Mesothelial cell of epicardium (in vitro differentiated cells): ENCODE measurements around the gene CFAP43. TPM values are rescaled to one million over a fixed set of nuclear protein-coding genes. Genes with fewer than 3 reads are reported as not detected.

Experiments
- DNase-seq, 2 experiments: peaks; one replicate each; pipeline ENCODE4 v3.0.0; 2021; ENCODE audit warnings: low spot score in 2 of 2; ENCODE audit not compliant: unreplicated experiment in 2 of 2
- H3K27ac Mint-ChIP-seq: 2 replicates; pipeline ENCODE4 v1.8.0; 2021; ENCODE audit warnings: mixed read lengths
- H3K27me3 Mint-ChIP-seq: 2 replicates; pipeline ENCODE4 v1.8.0; 2021; ENCODE audit warnings: low read depth, mixed read lengths
- H3K36me3 Mint-ChIP-seq: 2 replicates; pipeline ENCODE4 v1.8.0; 2021; ENCODE audit warnings: mixed read lengths
- H3K4me1 Mint-ChIP-seq: 2 replicates; pipeline ENCODE4 v1.8.0; 2021; ENCODE audit warnings: mixed read lengths
- H3K4me3 Mint-ChIP-seq: 2 replicates; pipeline ENCODE4 v1.8.0; 2021; ENCODE audit warnings: mild to moderate bottlenecking, moderate library complexity, mixed read lengths
- H3K9me3 Mint-ChIP-seq: 2 replicates; pipeline ENCODE4 v1.8.0; 2021; ENCODE audit warnings: mixed read lengths
- CTCF ChIP-seq: fragments of 200-600 bp; sonication (generic); IDR thresholded peaks from one replicate; pipeline ENCODE4 v1.5.0; 2021; ENCODE audit warnings: antibody characterized with exemption; ENCODE audit not compliant: unreplicated experiment
- total RNA-seq: library from RNA; stranded (reverse); gene quantifications from 3 replicates; pipeline ENCODE4 v1.2.1, GENCODE V29; 2021

Gene CFAP43
- total RNA-seq, 1 donor from 2014 or later = 2.1 TPM

GRCh38 chr10:104109908-104110662 lies 122.1 kb downstream of the CFAP43 start:
- H3K9me3 Mint-ChIP-seq = peaks cover 3% of the 10 kb centered on the region
- H3K27me3 Mint-ChIP-seq = peaks cover 5% of the 10 kb centered on the region
- no peak overlapping the region for H3K27ac Mint-ChIP-seq
- no peaks in the 10 kb centered on the region for H3K4me1 Mint-ChIP-seq
- no peak overlapping the region for H3K4me3 Mint-ChIP-seq
- no peaks in the 10 kb centered on the region for H3K36me3 Mint-ChIP-seq
- no peak for DNase-seq
- no peak for TF ChIP-seq CTCF

GRCh38 chr10:104104926-104105325 lies 127.2 kb downstream of the CFAP43 start:
- TF ChIP-seq CTCF = no peak
- H3K27me3 Mint-ChIP-seq = peaks cover 14% of the 10 kb centered on the region
- DNase-seq = no peak
- no peak overlapping the region for H3K27ac Mint-ChIP-seq
- H3K4me3 Mint-ChIP-seq = no peak overlapping the region
- no peaks in the 10 kb centered on the region for H3K36me3 Mint-ChIP-seq
- H3K9me3 Mint-ChIP-seq = peaks cover 3% of the 10 kb centered on the region
- no peaks in the 10 kb centered on the region for H3K4me1 Mint-ChIP-seq

GRCh38 chr10:104104418-104104817 lies 127.7 kb downstream of the CFAP43 start:
- no peak overlapping the region for H3K27ac Mint-ChIP-seq
- no peaks in the 10 kb centered on the region for H3K4me1 Mint-ChIP-seq
- H3K4me3 Mint-ChIP-seq = no peak overlapping the region
- peaks cover 14% of the 10 kb centered on the region for H3K27me3 Mint-ChIP-seq
- no peak for DNase-seq
- H3K9me3 Mint-ChIP-seq = peaks cover 3% of the 10 kb centered on the region
- no peak for TF ChIP-seq CTCF
- no peaks in the 10 kb centered on the region for H3K36me3 Mint-ChIP-seq

- peaks cover 3% of the 10 kb centered on the region for H3K9me3 Mint-ChIP-seq
- no peak overlapping the region for H3K4me3 Mint-ChIP-seq
- no peak for DNase-seq
- no peaks in the 10 kb centered on the region for H3K4me1 Mint-ChIP-seq
- peaks cover 14% of the 10 kb centered on the region for H3K27me3 Mint-ChIP-seq
- H3K36me3 Mint-ChIP-seq = no peaks in the 10 kb centered on the region
- no peak for TF ChIP-seq CTCF
- H3K27ac Mint-ChIP-seq = no peak overlapping the region
Observed at GRCh38 chr10:104103956-104104355, 128.2 kb downstream of the CFAP43 start.

- Mint-ChIP-seq H3K27ac (no peak overlapping the region), H3K9me3 (peaks cover 6% of the 10 kb centered on the region), H3K4me1 (no peaks in the 10 kb centered on the region), H3K4me3 (no peak overlapping the region), H3K27me3 (peaks cover 14% of the 10 kb centered on the region), H3K36me3 (no peaks in the 10 kb centered on the region)
- no peak for TF ChIP-seq CTCF
- DNase-seq = no peak
Observed at GRCh38 chr10:104101902-104102301, 130.3 kb downstream of the CFAP43 start.
